Mesenteric fat pad (tissue), 1 donor: ENCODE data around the gene FGD6. TPM values are rescaled to one million over a fixed set of nuclear protein-coding genes. Genes with fewer than 3 reads are reported as not detected.
"Not testable (repeated sequence)": the region's sequence is repeated elsewhere in the genome, so short reads cannot be mapped to it uniquely, and the experiment has no call there.

ENCODE experiments used
- DNase-seq: peaks from one replicate; pipeline ENCODE4 v3.0.0-alpha.2; 2020; ENCODE audit warnings: low spot score
- long read RNA-seq: library from polyadenylated mRNA; unstranded; transcript quantifications from one replicate; pipeline ENCODE4 v2.0.0, GENCODE V29; 2020
- total RNA-seq: library from RNA; stranded (reverse); fragmentation: NEBNext Ultra II Directional; extraction: Animal tissue kit (Norgen Biotek cat#: 25700); gene quantifications from one replicate; pipeline ENCODE4 v1.2.1, GENCODE V29; 2021
- donor health status: DM: yes; HTN: yes; CAD: no.

FGD6 gene
- 5.4 TPM for total RNA-seq
- long read RNA-seq, partial matches to known transcripts, result 4 of 7 reads
- long read RNA-seq, other reads (novel, unspliced or antisense), result 3 of 7 reads

DNA sequence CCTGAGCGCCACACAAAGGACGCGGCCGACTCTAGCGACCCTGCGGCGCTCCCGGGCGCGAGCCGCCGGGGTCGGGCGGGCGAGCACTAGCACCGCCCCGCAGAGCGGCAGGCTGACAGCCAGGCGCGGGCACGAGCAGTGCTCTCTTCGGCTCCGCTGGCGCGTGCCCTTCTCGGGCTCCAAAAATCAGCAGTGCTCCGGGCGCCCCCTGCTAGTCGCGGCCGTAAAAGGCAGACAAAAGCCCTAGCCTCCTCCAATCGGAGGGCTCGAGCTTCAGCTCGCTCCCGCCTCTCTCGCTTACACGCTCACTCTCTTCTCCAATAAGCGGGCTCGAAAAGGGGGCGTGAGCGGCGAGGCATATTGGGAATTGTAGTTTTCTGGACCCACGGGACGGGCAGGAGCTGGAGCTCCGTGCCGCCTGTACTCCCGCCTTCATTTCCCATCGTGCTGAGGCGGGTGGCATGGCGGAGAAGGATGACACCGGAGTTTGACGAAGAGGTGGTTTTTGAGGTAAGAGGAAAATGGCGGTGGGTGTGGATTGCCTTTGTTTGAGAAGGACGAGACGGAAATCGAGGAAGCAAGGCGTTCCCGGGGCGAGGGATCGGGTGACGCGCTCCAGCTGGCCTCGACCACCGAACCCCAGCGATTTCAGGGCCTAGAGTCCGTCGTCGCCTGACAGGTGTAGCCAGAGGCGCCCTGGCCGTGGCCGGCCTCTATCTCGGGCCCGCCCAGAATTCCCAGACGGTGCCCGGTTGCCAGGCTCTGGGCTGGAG, at the start of gene FGD6, which contains the start of gene VEZT:
TSS of gene FGD6 (minus strand) at position 91 of the 773 bp plus-strand sequence. CDS start 227 bp downstream, outside the sequence.
TSS of gene VEZT (plus strand) at position 431 of the 773 bp plus-strand sequence. CDS start at position 475, 44 bp downstream.
- DNase-seq, result peak; percentile 98

GRCh38 chr12:95266254-95266653, 49.0 kb upstream of the FGD6 start:
- DNase-seq, result no peak

GRCh38 chr12:95265765-95266164, 48.5 kb upstream of the FGD6 start:
- no peak for DNase-seq

GRCh38 chr12:95262808-95263207, 45.5 kb upstream of the FGD6 start:
- no peak for DNase-seq

GRCh38 chr12:95261109-95261508, 43.8 kb upstream of the FGD6 start:
- no peak for DNase-seq

DNA sequence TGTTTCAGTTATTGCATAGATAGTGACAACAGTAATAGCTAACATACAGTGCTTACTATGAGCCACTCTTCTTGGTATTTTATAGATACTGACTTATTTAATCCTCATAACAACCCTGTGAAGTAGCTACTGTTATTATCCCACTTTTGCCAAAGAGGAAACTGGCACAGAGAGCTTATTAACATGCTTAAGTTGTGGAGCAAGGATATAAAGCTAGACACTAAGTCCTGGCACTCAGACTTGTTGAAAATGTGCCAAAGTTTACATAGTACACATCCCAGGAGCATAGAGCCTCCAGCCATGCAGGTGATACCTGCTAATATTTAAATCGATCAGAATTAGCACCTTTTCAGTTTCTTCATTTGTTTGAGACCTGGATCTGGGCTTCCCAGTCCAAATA, 42.1 kb upstream of the FGD6 start:
- no peak for DNase-seq

GRCh38 chr12:95258803-95259202, 41.5 kb upstream of the FGD6 start:
- DNase-seq, result no peak

DNA sequence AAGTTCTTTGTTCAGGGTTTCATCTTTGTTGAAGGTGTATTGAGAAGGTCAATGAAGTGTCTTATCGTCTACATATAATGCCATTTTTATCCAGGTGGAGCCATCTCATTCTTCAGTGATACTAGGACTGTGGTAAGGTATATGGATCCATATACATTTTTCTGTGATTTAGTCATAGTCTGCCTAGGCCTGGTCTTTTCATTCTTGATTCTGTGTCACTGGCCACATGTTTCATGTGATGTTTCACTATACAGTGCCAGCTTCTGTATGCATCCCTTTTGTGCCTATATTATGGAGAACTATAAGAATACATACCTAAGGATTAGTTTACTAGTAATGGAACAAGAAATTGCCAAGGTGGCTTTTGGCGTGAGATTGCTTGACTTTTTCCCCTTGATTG, 40.9 kb upstream of the FGD6 start:
- DNase-seq, result no peak

DNA sequence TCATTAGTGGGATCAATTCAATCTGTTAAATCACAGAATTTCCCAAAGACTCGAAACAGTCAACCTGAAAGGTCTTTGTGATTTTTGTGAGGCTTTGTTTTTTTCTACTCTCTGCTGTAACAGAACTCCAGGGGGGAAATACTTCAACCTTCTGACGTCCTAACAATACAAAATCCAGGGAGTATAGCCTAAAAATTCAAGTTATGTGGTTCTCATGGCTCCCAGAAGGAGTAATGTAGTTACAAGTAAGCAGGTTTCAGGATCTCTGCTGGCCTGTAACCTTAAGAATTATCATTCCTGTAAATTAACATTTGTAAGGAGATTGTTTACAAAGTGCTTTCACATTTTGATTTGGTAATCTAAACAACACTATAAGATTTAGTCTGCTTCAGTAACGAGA, 40.3 kb upstream of the FGD6 start:
- DNase-seq, result no peak

- DNase-seq, result no peak
These were observed 36.1 kb upstream of the FGD6 start for GRCh38 chr12:95253386-95253785.

DNA sequence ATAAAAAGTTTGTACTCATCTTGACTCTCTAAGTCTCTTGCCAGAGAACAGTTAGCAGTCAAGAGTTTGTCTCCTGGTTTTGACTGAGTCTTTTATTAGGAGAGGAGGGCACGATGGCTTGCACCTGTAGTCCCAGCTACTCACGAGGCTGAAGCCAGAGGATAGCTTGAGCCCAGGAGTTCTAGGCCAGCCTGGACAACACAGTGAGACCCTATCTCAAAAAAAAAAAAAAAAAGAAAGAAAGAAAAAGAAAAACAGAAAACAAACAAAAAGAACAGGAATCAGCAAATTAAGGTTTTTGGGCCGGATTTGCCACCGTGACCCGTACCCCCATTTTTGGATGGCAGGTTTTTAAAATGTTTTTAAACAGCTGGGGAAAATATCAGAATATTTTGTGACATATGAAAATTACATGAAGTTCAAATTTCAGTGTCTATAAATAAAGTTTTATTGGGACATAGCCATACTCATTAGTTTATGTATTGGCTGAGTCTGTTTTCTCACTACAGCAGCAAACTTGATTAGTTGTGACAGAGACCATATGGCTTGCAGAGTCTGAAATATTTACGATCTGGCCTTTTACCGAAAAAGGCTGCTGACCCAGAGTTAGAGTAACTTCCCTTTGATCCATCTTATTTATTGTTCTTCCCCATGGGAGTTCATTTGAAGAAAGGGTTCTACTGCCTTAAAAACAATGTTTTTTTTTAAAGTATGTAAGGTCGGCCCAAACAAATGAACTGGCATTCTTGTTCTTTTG, 31.5 kb upstream of the FGD6 start:
- DNase-seq, result no peak

- no peak for DNase-seq
These were observed 30.8 kb upstream of the FGD6 start for GRCh38 chr12:95248095-95248494.

DNA sequence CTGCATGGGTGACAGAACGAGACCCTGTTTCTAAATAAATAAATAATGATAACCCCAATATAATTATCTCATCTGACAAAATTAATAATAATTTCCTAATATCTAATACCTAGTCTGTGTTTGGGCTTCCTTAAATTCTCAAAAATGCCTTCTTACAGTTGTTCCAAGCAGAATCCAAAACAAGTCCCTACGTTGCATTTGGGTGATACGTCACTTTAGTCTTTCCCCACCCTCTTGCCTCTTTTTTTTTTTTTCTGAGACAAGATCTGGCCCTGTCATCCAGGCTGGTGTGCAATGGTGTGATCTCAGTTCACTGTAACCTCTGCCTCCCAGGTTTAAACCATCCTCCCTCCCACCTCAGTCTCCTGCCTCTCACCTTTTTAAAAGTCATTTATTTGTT, 27.1 kb upstream of the FGD6 start:
- DNase-seq, result no peak

DNA sequence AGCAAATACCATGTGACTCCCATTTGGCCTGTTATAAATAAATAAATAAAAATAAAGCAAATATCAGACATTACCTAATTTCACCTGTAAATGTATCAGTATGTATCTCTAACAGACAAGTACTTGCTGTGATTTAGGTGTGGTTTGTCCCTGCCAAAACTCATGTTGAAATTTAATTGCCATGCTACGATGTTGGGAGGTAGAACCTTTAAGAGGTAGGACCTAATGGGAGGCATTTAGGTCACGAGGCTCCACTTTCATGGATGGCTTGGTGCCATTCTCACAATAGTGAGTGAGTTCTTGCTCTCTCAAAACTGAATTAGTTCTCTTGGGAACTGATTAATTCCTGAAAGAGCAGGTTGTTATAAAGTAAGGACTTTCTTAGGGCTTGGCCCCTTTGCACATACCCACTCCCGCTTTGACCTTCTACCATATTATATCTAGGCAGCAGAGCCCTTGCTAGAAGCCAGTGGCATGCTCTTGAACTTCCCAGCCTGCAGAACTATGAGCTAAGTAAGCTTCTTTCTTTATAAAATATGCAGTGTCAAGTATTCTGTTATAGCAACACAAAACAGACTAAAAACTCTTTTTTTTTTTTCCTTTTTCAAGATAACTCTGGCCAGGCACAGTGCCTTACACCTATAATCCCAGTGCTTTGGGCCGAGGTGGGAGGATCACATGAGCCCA, 26.4 kb upstream of the FGD6 start:
- DNase-seq, result no peak

- no peak for DNase-seq
These were observed 24.7 kb upstream of the FGD6 start for GRCh38 chr12:95241761-95242506.

DNA sequence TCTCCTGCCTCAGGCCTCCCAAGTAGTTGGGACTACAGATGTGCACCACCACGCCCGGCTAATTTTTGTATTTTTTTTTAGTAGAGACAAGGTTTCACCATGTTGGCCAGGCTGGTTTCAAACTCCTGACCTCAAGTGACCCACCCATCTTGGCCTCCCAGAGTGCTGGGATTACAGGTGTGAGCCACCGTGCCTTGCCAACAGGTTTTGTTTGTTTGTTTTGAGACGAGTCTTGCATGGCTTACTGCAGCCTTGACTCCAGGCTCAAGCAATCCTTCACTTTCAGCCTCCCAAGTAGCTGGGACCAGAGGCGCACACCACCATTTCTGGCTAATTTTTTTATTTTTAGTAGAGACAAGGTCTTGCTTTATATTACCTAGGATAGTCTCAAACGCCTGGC, 23.9 kb upstream of the FGD6 start:
- DNase-seq, result not testable (repeated sequence)

DNA sequence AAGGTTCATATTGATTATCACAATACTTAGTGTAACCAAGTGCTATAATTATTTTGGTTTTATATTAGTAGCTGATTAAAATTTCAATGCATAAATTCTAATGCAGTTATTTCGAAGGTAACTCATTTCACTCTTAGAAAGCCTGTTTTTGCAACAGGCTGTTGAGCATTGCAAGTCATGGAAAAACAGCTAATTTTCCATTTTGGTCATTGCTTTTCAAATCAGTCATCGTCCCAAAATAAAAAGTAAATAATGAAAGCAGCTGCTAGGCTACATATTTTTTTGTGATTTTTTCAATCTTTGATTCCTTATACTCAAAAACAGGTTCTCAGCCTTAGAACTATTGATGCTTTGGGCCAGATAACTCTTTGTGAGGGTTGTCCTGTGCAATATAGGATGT, 23.3 kb upstream of the FGD6 start:
- no peak for DNase-seq

GRCh38 chr12:95239835-95240234, 22.6 kb upstream of the FGD6 start:
- DNase-seq, result not testable (repeated sequence)

- DNase-seq, result no peak
These were observed 21.9 kb upstream of the FGD6 start for GRCh38 chr12:95239216-95239615.

- no peak for DNase-seq
These were observed 20.9 kb upstream of the FGD6 start for GRCh38 chr12:95238150-95238549.

DNA sequence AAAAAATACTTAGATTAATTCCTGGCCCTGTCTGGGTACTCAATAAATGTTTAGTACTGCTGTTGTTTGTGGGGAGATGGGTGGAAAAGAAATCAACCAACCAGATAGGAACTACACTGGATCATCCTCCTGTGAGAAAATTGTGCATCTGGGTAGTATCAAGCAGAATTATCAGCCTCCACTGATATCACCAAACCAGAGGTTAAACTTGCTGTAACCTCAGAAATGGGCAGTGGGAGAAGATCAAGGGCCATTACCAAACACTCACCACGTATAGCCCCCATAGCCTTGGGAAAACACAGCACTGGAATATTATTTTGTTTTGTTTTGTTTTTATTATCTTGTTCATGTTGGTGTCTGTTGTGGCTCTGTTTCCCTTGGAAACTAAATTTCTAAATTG, 20.0 kb upstream of the FGD6 start:
- no peak for DNase-seq
